Measurements from ENCODE around the gene CLMP. TPM values are rescaled to one million over a fixed set of nuclear protein-coding genes. Genes with fewer than 3 reads are reported as not detected.

The CLMP gene
- total and polyA plus RNA-seq, 2 experiments from 2014 or later, result 7.1 to 18.4 TPM

GRCh38 chr11:123183391-123184099 is 11.5 kb downstream of the CLMP start:
- Histone ChIP-seq H3K79me2 (replicated peaks; ENCODE audit: insufficient read depth) (peaks cover 35% of the 10 kb centered on the region), H3K4me1 (ENCODE audit: insufficient read depth) (peaks cover 66% of the 10 kb centered on the region), H3F3A (replicated peaks; ENCODE audit: low read depth) (peaks cover 22% of the 10 kb centered on the region; the same call in 1 of the 2 replicates), H4K20me1 (replicated peaks; ENCODE audit: insufficient read depth) (no peaks in the 10 kb centered on the region), H3K4me3 (no peak overlapping the region), H3K27ac (ENCODE audit: low read depth) (no peak overlapping the region), H3K27me3 (ENCODE audit: insufficient read depth) (no peaks in the 10 kb centered on the region), H2AFZ (no peak overlapping the region), H3K36me3 (ENCODE audit: insufficient read depth) (no peaks in the 10 kb centered on the region), H3K4me2 (no peak overlapping the region), H3K9me2 (ENCODE audit: insufficient read depth) (no peaks in the 10 kb centered on the region)
- Mint-ChIP-seq H3K27ac (no peak overlapping the region), H3K4me1 (peaks cover 69% of the 10 kb centered on the region), H3K9me3 (peaks cover 6% of the 10 kb centered on the region; the same call in 1 of the 3 replicates), H3K27me3 (ENCODE audit: insufficient read depth, low read depth, poor library complexity) (peaks cover 4% of the 10 kb centered on the region), H3K36me3 (ENCODE audit: low read depth) (peaks cover 19% of the 10 kb centered on the region), H3K4me3 (no peak overlapping the region)
- ATAC-seq (no peak), DNase-seq (ENCODE audit: low spot score) (no peak)
- TF ChIP-seq ZNF114 (CRISPR knock-in tag; IDR thresholded peaks at IDR 0.05) (no peak), EZH2phosphoT487 (IDR thresholded peaks at IDR 0.05; ENCODE audit: unreplicated experiment) (no peak), CREB1 (CRISPR knock-in tag; IDR thresholded peaks at IDR 0.05; ENCODE audit: low read depth) (no peak), ZNF331 (CRISPR knock-in tag; IDR thresholded peaks at IDR 0.05; ENCODE audit: low read depth) (no peak), JUNB (IDR thresholded peaks at IDR 0.05; ENCODE audit: unreplicated experiment) (no peak)
- TF ChIP-seq, protein P1, sequence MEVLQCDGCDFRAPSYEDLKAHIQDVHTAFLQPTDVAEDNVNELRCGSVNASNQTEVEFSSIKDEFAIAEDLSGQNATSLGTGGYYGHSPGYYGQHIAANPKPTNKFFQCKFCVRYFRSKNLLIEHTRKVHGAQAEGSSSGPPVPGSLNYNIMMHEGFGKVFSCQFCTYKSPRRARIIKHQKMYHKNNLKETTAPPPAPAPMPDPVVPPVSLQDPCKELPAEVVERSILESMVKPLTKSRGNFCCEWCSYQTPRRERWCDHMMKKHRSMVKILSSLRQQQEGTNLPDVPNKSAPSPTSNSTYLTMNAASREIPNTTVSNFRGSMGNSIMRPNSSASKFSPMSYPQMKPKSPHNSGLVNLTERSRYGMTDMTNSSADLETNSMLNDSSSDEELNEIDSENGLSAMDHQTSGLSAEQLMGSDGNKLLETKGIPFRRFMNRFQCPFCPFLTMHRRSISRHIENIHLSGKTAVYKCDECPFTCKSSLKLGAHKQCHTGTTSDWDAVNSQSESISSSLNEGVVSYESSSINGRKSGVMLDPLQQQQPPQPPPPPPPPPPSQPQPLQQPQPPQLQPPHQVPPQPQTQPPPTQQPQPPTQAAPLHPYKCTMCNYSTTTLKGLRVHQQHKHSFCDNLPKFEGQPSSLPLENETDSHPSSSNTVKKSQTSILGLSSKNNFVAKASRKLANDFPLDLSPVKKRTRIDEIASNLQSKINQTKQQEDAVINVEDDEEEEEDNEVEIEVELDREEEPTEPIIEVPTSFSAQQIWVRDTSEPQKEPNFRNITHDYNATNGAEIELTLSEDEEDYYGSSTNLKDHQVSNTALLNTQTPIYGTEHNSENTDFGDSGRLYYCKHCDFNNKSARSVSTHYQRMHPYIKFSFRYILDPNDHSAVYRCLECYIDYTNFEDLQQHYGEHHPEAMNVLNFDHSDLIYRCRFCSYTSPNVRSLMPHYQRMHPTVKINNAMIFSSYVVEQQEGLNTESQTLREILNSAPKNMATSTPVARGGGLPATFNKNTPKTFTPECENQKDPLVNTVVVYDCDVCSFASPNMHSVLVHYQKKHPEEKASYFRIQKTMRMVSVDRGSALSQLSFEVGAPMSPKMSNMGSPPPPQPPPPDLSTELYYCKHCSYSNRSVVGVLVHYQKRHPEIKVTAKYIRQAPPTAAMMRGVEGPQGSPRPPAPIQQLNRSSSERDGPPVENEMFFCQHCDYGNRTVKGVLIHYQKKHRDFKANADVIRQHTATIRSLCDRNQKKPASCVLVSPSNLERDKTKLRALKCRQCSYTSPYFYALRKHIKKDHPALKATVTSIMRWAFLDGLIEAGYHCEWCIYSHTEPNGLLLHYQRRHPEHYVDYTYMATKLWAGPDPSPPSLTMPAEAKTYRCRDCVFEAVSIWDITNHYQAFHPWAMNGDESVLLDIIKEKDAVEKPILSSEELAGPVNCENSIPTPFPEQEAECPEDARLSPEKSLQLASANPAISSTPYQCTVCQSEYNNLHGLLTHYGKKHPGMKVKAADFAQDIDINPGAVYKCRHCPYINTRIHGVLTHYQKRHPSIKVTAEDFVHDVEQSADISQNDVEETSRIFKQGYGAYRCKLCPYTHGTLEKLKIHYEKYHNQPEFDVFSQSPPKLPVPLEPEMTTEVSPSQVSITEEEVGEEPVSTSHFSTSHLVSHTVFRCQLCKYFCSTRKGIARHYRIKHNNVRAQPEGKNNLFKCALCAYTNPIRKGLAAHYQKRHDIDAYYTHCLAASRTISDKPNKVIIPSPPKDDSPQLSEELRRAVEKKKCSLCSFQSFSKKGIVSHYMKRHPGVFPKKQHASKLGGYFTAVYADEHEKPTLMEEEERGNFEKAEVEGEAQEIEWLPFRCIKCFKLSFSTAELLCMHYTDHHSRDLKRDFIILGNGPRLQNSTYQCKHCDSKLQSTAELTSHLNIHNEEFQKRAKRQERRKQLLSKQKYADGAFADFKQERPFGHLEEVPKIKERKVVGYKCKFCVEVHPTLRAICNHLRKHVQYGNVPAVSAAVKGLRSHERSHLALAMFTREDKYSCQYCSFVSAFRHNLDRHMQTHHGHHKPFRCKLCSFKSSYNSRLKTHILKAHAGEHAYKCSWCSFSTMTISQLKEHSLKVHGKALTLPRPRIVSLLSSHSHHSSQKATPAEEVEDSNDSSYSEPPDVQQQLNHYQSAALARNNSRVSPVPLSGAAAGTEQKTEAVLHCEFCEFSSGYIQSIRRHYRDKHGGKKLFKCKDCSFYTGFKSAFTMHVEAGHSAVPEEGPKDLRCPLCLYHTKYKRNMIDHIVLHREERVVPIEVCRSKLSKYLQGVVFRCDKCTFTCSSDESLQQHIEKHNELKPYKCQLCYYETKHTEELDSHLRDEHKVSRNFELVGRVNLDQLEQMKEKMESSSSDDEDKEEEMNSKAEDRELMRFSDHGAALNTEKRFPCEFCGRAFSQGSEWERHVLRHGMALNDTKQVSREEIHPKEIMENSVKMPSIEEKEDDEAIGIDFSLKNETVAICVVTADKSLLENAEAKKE (CRISPR knock-in tag; IDR thresholded peaks at IDR 0.05), result no peak
